Measurements from ENCODE around the gene C5orf58.

Gene C5orf58

DNA sequence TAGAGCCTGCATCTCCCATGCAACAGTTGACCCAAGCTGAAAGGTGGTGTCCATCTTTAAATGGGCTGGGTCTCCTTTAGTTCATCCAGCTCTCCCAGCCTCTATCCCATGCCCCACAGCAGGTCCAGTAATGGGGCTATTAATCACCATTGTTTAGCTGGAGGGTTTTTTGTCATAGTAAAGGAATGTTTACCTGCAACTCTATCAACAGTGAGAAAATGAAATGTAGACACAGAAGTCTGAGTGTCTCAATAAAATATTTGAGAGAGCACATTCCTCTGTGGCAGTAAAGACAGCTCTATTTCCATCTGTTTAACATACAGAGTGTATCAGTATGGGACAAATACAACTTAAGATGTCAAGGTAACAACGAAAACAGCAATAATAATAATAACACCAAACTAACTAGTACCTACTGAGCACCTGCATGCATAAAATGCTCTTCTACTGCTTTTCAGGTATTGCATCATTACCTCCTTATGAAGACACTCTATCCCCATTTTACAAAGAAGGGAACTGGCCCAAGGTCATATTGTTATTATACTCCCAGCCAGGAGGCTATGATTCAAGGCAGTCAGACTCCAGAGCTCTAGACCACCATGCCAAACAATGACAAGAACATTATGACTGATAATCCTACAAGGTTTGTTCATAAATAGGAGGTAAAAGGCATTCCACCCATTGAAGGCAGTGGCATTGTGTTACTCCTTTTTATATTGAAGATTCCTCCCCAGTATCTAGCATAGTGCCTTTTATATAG lies 21.0 kb upstream of the C5orf58 start:
- DNase-seq (ENCODE audit: low read depth, low spot score) = no peak
- no peaks in the 10 kb centered on the region for H3K27me3 ChIP-seq (ENCODE audit: insufficient read depth, insufficient read length)
- no peaks in the 10 kb centered on the region for H3K36me3 ChIP-seq (ENCODE audit: insufficient read depth, insufficient read length, low read length)
- H3K4me3 ChIP-seq (ENCODE audit: insufficient read length, low read depth) = no peak overlapping the region
- TF ChIP-seq YY1 (IDR thresholded peaks at IDR 0.05; ENCODE audit: insufficient read depth, insufficient read length) = no peak
- no peak overlapping the region for H3K9ac ChIP-seq (ENCODE audit: insufficient read length, low read depth)
- H3K9me3 ChIP-seq (ENCODE audit: insufficient read depth, low read length) = peaks cover 6% of the 10 kb centered on the region; the same call in 1 of the 2 replicates
- H3K4me1 ChIP-seq (ENCODE audit: insufficient read depth, insufficient read length) = no peaks in the 10 kb centered on the region

DNA sequence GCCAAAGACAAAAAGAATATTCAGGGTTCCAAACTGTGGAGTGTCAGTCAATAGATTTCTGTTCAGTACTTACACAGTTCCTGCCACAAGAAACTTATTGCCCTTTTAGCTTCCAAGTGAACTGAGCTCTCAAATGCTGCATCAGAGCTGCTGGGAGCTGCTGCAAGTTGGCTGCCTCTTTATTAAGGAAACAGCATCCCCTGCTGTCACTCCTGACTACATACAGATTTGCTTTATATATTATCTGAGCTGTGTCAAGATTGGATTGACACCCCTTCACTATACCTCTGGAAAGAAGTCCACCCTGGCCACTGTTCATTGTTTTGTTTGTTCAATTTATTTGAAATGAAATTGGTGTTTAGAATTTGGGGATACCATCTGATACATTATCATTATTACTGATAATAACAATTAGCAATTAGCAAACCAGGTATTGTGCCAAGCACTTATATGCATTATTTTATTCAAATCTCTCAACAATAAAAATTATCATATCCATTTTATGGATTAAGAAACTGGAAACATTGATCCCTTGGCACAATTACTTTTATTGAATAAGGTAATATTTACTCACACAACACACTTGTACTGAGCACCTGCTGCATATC lies 16.4 kb upstream of the C5orf58 start:
- DNase-seq (ENCODE audit: low read depth, low spot score) = peak; percentile 40

GRCh38 chr5:170217831-170218230 lies 15.0 kb upstream of the C5orf58 start:
- no peaks in the 10 kb centered on the region for H3K27me3 ChIP-seq (ENCODE audit: insufficient read depth, insufficient read length)

More for the DNA sequence above, 16.4 kb upstream of the C5orf58 start:
- H3K27me3 ChIP-seq (ENCODE audit: insufficient read depth, insufficient read length) = no peaks in the 10 kb centered on the region
- no peaks in the 10 kb centered on the region for H3K9me3 ChIP-seq (ENCODE audit: insufficient read depth, low read length)
- no peak overlapping the region for H3K4me3 ChIP-seq (ENCODE audit: insufficient read length, low read depth)
- H3K36me3 ChIP-seq (ENCODE audit: insufficient read depth, insufficient read length, low read length) = no peaks in the 10 kb centered on the region
- H3K9ac ChIP-seq (ENCODE audit: insufficient read length, low read depth) = no peak overlapping the region
- no peaks in the 10 kb centered on the region for H3K4me1 ChIP-seq (ENCODE audit: insufficient read depth, insufficient read length)
- TF ChIP-seq SUZ12 (IDR thresholded peaks at IDR 0.05; ENCODE audit: extremely low read depth, insufficient read depth, insufficient read length) = no peak
- TF ChIP-seq ZNF274 (IDR thresholded peaks at IDR 0.05; ENCODE audit: low read depth, low read length) = no peak
- TF ChIP-seq YY1 (IDR thresholded peaks at IDR 0.05; ENCODE audit: insufficient read depth, insufficient read length) = no peak

DNA sequence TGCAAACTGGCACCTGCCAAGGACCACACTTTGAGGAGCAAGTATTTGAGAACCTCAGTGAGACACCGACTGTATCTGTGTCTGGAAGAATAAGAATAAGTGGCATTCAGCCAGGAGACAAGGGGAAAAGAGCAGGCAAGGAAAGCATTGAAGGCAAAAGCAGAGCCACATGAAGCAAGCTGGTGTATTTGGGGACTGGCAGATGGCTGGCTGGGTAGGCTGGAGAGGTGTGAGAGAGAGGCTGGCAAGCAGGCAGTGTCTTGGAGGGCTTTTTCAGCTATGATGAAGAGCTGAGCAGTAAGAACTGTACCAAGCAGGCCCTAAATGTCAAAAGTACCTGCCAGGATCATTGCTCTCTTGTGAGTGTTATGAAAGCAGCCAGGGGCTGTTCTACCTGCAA lies 14.1 kb upstream of the C5orf58 start:
- Histone ChIP-seq H3K9me3 (ENCODE audit: insufficient read depth, low read length) (no peaks in the 10 kb centered on the region), H3K36me3 (ENCODE audit: insufficient read depth, insufficient read length, low read length) (no peaks in the 10 kb centered on the region), H3K9ac (ENCODE audit: insufficient read length, low read depth) (no peak overlapping the region), H3K27me3 (ENCODE audit: insufficient read depth, insufficient read length) (no peaks in the 10 kb centered on the region), H3K4me3 (ENCODE audit: insufficient read length, low read depth) (no peak overlapping the region), H3K4me1 (ENCODE audit: insufficient read depth, insufficient read length) (no peaks in the 10 kb centered on the region)
- DNase-seq (ENCODE audit: low read depth, low spot score) = no peak
- TF ChIP-seq SUZ12 (IDR thresholded peaks at IDR 0.05; ENCODE audit: extremely low read depth, insufficient read depth, insufficient read length) = no peak

More at GRCh38 chr5:170217831-170218230, 15.0 kb upstream of the C5orf58 start:
- TF ChIP-seq ZNF274 (IDR thresholded peaks at IDR 0.05; ENCODE audit: low read depth, low read length) (no peak), SUZ12 (IDR thresholded peaks at IDR 0.05; ENCODE audit: extremely low read depth, insufficient read depth, insufficient read length) (no peak), YY1 (IDR thresholded peaks at IDR 0.05; ENCODE audit: insufficient read depth, insufficient read length) (no peak)
- no peak for DNase-seq (ENCODE audit: low read depth, low spot score)
- H3K9me3 ChIP-seq (ENCODE audit: insufficient read depth, low read length) = no peaks in the 10 kb centered on the region
- H3K4me3 ChIP-seq (ENCODE audit: insufficient read length, low read depth) = no peak overlapping the region
- H3K9ac ChIP-seq (ENCODE audit: insufficient read length, low read depth) = no peak overlapping the region
- no peaks in the 10 kb centered on the region for H3K4me1 ChIP-seq (ENCODE audit: insufficient read depth, insufficient read length)
- H3K36me3 ChIP-seq (ENCODE audit: insufficient read depth, insufficient read length, low read length) = no peaks in the 10 kb centered on the region

DNA sequence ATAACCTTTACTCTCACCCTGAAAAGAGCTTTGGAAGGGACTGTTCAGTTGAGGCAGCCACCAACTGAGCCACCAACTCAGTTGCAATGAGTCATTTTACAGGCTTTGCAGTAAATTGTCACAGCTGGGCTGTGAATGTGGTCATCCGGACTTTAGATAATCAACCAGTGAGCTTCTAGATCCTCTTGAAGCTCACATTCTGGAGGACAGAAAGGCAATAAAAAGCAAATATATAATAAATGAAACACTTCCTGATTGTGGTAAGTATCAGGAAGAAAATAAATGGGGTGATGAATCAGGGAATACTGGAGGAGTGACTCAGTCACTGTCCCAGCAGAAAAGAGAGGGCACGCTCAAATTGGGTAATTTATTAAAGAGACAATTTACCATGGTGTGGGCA lies 13.2 kb upstream of the C5orf58 start:
- no peak overlapping the region for H3K9ac ChIP-seq (ENCODE audit: insufficient read length, low read depth)
- no peak overlapping the region for H3K4me3 ChIP-seq (ENCODE audit: insufficient read length, low read depth)
- no peaks in the 10 kb centered on the region for H3K4me1 ChIP-seq (ENCODE audit: insufficient read depth, insufficient read length)
- H3K27me3 ChIP-seq (ENCODE audit: insufficient read depth, insufficient read length) = no peaks in the 10 kb centered on the region
- no peaks in the 10 kb centered on the region for H3K9me3 ChIP-seq (ENCODE audit: insufficient read depth, low read length)
- no peak for DNase-seq (ENCODE audit: low read depth, low spot score)
- no peaks in the 10 kb centered on the region for H3K36me3 ChIP-seq (ENCODE audit: insufficient read depth, insufficient read length, low read length)
- no peak for TF ChIP-seq YY1 (IDR thresholded peaks at IDR 0.05; ENCODE audit: insufficient read depth, insufficient read length)

GRCh38 chr5:170220191-170220590 lies 12.6 kb upstream of the C5orf58 start:
- Histone ChIP-seq H3K9ac (ENCODE audit: insufficient read length, low read depth) (no peak overlapping the region), H3K4me1 (ENCODE audit: insufficient read depth, insufficient read length) (no peaks in the 10 kb centered on the region), H3K9me3 (ENCODE audit: insufficient read depth, low read length) (no peaks in the 10 kb centered on the region), H3K36me3 (ENCODE audit: insufficient read depth, insufficient read length, low read length) (no peaks in the 10 kb centered on the region), H3K4me3 (ENCODE audit: insufficient read length, low read depth) (no peak overlapping the region), H3K27me3 (ENCODE audit: insufficient read depth, insufficient read length) (no peaks in the 10 kb centered on the region)
- no peak for DNase-seq (ENCODE audit: low read depth, low spot score)
- TF ChIP-seq SUZ12 (IDR thresholded peaks at IDR 0.05; ENCODE audit: extremely low read depth, insufficient read depth, insufficient read length) = no peak
- no peak for TF ChIP-seq YY1 (IDR thresholded peaks at IDR 0.05; ENCODE audit: insufficient read depth, insufficient read length)
- no peak for TF ChIP-seq ZNF274 (IDR thresholded peaks at IDR 0.05; ENCODE audit: low read depth, low read length)

- Histone ChIP-seq H3K36me3 (ENCODE audit: insufficient read depth, insufficient read length, low read length) (no peaks in the 10 kb centered on the region), H3K9ac (ENCODE audit: insufficient read length, low read depth) (no peak overlapping the region), H3K4me3 (ENCODE audit: insufficient read length, low read depth) (no peak overlapping the region), H3K27me3 (ENCODE audit: insufficient read depth, insufficient read length) (no peaks in the 10 kb centered on the region), H3K9me3 (ENCODE audit: insufficient read depth, low read length) (no peaks in the 10 kb centered on the region), H3K4me1 (ENCODE audit: insufficient read depth, insufficient read length) (no peaks in the 10 kb centered on the region)
- TF ChIP-seq SUZ12 (IDR thresholded peaks at IDR 0.05; ENCODE audit: extremely low read depth, insufficient read depth, insufficient read length) = no peak
- no peak for TF ChIP-seq YY1 (IDR thresholded peaks at IDR 0.05; ENCODE audit: insufficient read depth, insufficient read length)
- TF ChIP-seq ZNF274 (IDR thresholded peaks at IDR 0.05; ENCODE audit: low read depth, low read length) = no peak
- DNase-seq (ENCODE audit: low read depth, low spot score) = peak; percentile 68
Measured at GRCh38 chr5:170221327-170221741, 11.5 kb upstream of the C5orf58 start.
